Hepatocyte (in vitro differentiated cells): ENCODE data around the gene AVPI1.

Source experiments
- EZH2 ChIP-seq: fragments of 200-600 bp; sonication (generic); IDR thresholded peaks from 2 replicates; pipeline ENCODE4 v1.6.1; 2016; ENCODE audit warnings: antibody characterized with exemption, mild to moderate bottlenecking, borderline replicate concordance
- EZH2phosphoT487 ChIP-seq: fragments of 200-600 bp; sonication (generic); IDR thresholded peaks from one replicate; pipeline ENCODE4 v1.6.1; 2018; ENCODE audit warnings: antibody characterized with exemption, mild to moderate bottlenecking, low read depth, moderate library complexity; ENCODE audit not compliant: unreplicated experiment, severe bottlenecking
- TF ChIP-seq, protein P1 (sequence below): fragments of 200-600 bp; sonication (generic); IDR thresholded peaks from 2 replicates; pipeline ENCODE4 v1.5.1; 2016; ENCODE audit warnings: antibody characterized with exemption, mild to moderate bottlenecking; ENCODE audit not compliant: poor library complexity

DNA sequence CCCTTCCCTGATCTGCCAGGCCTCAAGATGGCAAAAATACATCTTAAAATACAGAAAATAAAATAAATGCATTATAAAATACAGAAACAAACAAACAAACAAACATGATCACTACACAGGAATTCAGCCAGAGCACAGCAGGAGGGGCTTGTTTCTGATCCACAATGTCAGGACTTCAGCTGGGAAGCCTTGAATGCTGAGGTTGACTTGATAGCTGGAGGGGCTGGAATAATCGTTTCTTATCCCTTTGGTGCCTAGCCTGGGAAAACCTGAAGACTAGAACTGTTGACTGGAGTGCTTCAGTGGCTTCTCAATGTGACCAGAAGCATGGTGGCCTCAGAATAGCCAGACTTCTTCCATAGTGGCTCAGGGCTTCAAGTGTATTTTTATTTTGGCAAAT is 17.3 kb upstream of the AVPI1 start:
- TF ChIP-seq, protein P1, sequence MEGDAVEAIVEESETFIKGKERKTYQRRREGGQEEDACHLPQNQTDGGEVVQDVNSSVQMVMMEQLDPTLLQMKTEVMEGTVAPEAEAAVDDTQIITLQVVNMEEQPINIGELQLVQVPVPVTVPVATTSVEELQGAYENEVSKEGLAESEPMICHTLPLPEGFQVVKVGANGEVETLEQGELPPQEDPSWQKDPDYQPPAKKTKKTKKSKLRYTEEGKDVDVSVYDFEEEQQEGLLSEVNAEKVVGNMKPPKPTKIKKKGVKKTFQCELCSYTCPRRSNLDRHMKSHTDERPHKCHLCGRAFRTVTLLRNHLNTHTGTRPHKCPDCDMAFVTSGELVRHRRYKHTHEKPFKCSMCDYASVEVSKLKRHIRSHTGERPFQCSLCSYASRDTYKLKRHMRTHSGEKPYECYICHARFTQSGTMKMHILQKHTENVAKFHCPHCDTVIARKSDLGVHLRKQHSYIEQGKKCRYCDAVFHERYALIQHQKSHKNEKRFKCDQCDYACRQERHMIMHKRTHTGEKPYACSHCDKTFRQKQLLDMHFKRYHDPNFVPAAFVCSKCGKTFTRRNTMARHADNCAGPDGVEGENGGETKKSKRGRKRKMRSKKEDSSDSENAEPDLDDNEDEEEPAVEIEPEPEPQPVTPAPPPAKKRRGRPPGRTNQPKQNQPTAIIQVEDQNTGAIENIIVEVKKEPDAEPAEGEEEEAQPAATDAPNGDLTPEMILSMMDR, result no peak
- TF ChIP-seq EZH2 (no peak), EZH2phosphoT487 (no peak)
